HG03520 (cell line): ENCODE data around the gene IGFBP6.
A peak's percentile ranks its signal among the peaks of the same experiment; 100 is the strongest.

Experiments
- ATAC-seq: cut with Tn5 transposase; IDR thresholded peaks from one replicate; pipeline ENCODE4 v1.9.1; 2021; ENCODE audit warnings: mild to moderate bottlenecking, moderate library complexity; ENCODE audit not compliant: unreplicated experiment

IGFBP6 gene

GRCh38 chr12:53097564-53098353 lies at the start of gene IGFBP6:
Gene IGFBP6, plus strand, starts transcription at chr12:53097667. Its CDS starts 51 bp downstream, at chr12:53097718.
- ATAC-seq = no peak

GRCh38 chr12:53048033-53048779 lies 49.3 kb upstream of the IGFBP6 start:
- no peak for ATAC-seq

- no peak for ATAC-seq
Measured at GRCh38 chr12:53048780-53049401, 48.6 kb upstream of the IGFBP6 start.

GRCh38 chr12:53049571-53050318 lies 47.7 kb upstream of the IGFBP6 start, which contains the start of gene TNS2:
Gene TNS2, plus strand, starts transcription at chr12:53050065. Its CDS starts 121 bp downstream, at chr12:53050186.
- no peak for ATAC-seq

- ATAC-seq = no peak
Measured at GRCh38 chr12:53050426-53051057, 46.9 kb upstream of the IGFBP6 start.

- no peak for ATAC-seq
Measured at GRCh38 chr12:53051058-53051880, 46.2 kb upstream of the IGFBP6 start.

GRCh38 chr12:53051881-53052412 lies 45.5 kb upstream of the IGFBP6 start:
- no peak for ATAC-seq

- no peak for ATAC-seq
Measured at GRCh38 chr12:53052419-53053217, 44.8 kb upstream of the IGFBP6 start.

GRCh38 chr12:53053218-53054111 lies 44.0 kb upstream of the IGFBP6 start:
- ATAC-seq = no peak

GRCh38 chr12:53054112-53054878 lies 43.2 kb upstream of the IGFBP6 start:
- ATAC-seq = peak; percentile 91

- no peak for ATAC-seq
Measured at GRCh38 chr12:53055471-53056266, 41.8 kb upstream of the IGFBP6 start.

- no peak for ATAC-seq
Measured at GRCh38 chr12:53056296-53056695, 41.2 kb upstream of the IGFBP6 start.

GRCh38 chr12:53056901-53057300 lies 40.6 kb upstream of the IGFBP6 start:
- no peak for ATAC-seq

GRCh38 chr12:53057816-53058500 lies 39.5 kb upstream of the IGFBP6 start:
- no peak for ATAC-seq

GRCh38 chr12:53058674-53059433 lies 38.6 kb upstream of the IGFBP6 start:
- no peak for ATAC-seq
